ENCODE measurements around the gene RGS3.
"Not testable (repeated sequence)": the region's sequence is repeated elsewhere in the genome, so short reads cannot be mapped to it uniquely, and the experiment has no call there.

RGS3 gene

GRCh38 chr9:113624721-113625120, 161.2 kb downstream of the RGS3 start:
- no peak for DNase-seq

- no peak for DNase-seq
These were observed 162.0 kb downstream of the RGS3 start for GRCh38 chr9:113625486-113625885.

- DNase-seq, result no peak
These were observed 163.4 kb downstream of the RGS3 start for GRCh38 chr9:113626735-113627495.

GRCh38 chr9:113628621-113629020, 165.1 kb downstream of the RGS3 start:
- no peak for DNase-seq

GRCh38 chr9:113630386-113631136, 167.0 kb downstream of the RGS3 start:
- DNase-seq, result no peak

GRCh38 chr9:113631137-113631765, 167.7 kb downstream of the RGS3 start:
- DNase-seq, result no peak

GRCh38 chr9:113631871-113632665, 168.5 kb downstream of the RGS3 start:
- DNase-seq, result no peak

- DNase-seq, result no peak
These were observed 169.5 kb downstream of the RGS3 start for GRCh38 chr9:113632776-113633590.

GRCh38 chr9:113633782-113634595, 170.5 kb downstream of the RGS3 start:
- DNase-seq, result no peak

- DNase-seq, result no peak
These were observed 171.3 kb downstream of the RGS3 start for GRCh38 chr9:113634596-113635515.

- no peak for DNase-seq
These were observed 172.1 kb downstream of the RGS3 start for GRCh38 chr9:113635586-113635985.

GRCh38 chr9:113636165-113636564, 172.6 kb downstream of the RGS3 start:
- DNase-seq, result no peak

- DNase-seq, result no peak
These were observed 173.2 kb downstream of the RGS3 start for GRCh38 chr9:113636693-113637092.

- no peak for DNase-seq
These were observed 175.0 kb downstream of the RGS3 start for GRCh38 chr9:113638490-113638889.

- DNase-seq, result no peak
These were observed 175.4 kb downstream of the RGS3 start for GRCh38 chr9:113638897-113639296.

GRCh38 chr9:113639411-113639970, 176.0 kb downstream of the RGS3 start:
- not testable (repeated sequence) for DNase-seq

- DNase-seq, result no peak
These were observed 176.9 kb downstream of the RGS3 start for GRCh38 chr9:113640418-113640817.

- no peak for DNase-seq
These were observed 177.8 kb downstream of the RGS3 start for GRCh38 chr9:113641100-113641885.

- DNase-seq, result no peak
These were observed 180.8 kb downstream of the RGS3 start for GRCh38 chr9:113644321-113644720.
